Bone marrow (tissue), 2 donors: ENCODE data around the gene MTHFD2L.
A peak's percentile ranks its signal among the peaks of the same experiment; 100 is the strongest.
"Not testable (repeated sequence)": the region's sequence is repeated elsewhere in the genome, so short reads cannot be mapped to it uniquely, and the experiment has no call there.

ENCODE experiments used
- DNase-seq, 2 donors: peaks; one replicate each; lab custom pipeline; 2025; lab: John Stamatoyannopoulos, UW

MTHFD2L gene

DNA sequence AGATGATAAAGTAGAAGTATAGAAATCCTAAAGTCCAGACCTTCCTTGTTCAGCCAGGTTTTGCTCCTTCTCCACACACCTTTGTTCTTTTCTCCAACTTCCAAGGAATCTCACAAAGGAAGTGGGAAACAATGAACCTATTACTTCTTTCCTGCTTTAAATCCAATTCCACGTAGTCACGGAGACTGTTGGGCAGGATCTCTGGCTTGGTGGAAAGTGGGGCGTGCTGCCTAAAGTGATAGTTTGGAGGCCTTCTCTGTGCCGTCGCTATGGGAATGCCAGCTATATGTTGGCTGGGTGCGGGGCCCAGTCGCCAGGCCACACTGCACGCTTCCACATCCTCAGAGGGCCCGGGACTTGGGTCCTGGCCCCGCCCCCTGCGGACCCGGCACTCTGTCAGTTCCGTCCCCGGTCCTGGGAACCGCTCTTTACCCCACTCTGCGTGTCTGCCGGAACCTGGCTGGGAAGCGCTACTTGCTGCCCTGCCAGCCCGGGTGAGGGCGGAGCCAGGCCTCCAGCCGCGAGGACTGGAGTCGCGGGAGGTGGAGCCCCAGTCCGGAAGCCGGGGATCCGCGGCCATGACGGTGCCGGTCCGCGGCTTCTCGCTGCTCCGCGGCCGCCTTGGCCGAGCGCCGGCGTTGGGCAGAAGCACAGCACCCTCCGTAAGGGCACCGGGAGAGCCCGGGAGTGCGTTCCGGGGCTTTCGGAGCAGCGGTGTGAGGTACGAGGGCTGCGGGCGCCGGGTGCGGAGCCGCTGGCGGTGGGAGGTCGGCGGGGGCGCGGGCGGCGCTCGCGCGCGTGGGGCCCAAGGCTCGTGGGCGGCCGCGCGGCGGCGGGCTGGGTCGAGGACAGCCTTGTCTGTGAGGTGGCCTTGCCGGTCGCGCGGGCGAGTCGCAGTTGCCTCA is at the start of gene MTHFD2L:
TSS of gene MTHFD2L (plus strand) at position 558 of the 905 bp plus-strand sequence. CDS start at position 579, 21 bp downstream.
- peak; percentile 69 to 73 for DNase-seq

DNA sequence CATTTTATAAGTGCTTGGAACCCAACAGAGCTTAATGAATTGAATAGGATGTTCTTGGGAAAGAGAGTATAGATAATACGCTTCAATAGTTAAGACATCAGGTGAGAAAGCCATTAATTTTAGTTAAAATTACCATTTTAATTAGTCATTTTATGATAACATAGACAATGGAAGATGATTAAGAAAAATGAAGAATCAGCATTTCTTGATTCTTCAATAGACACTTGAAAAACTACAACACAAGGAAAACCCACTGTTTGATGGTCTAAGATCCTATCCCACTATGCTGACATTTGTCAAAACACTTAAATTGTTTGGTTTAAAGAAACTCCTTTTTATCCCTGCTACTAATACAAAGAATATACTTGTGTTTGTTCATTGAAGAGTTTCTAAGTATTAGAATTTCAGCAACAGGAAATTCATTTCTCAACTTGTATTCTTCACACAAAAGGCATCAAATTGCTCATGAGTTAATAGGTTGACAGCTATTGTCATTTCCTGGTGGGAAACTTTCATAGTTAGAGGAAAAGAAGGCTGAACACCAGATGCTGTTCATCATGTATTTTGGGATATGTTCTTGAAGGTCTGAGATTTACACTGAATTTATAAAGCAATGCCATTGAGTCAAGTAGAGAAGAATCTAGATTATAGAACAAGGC is 49.3 kb upstream of the MTHFD2L start:
- DNase-seq, result no peak

DNA sequence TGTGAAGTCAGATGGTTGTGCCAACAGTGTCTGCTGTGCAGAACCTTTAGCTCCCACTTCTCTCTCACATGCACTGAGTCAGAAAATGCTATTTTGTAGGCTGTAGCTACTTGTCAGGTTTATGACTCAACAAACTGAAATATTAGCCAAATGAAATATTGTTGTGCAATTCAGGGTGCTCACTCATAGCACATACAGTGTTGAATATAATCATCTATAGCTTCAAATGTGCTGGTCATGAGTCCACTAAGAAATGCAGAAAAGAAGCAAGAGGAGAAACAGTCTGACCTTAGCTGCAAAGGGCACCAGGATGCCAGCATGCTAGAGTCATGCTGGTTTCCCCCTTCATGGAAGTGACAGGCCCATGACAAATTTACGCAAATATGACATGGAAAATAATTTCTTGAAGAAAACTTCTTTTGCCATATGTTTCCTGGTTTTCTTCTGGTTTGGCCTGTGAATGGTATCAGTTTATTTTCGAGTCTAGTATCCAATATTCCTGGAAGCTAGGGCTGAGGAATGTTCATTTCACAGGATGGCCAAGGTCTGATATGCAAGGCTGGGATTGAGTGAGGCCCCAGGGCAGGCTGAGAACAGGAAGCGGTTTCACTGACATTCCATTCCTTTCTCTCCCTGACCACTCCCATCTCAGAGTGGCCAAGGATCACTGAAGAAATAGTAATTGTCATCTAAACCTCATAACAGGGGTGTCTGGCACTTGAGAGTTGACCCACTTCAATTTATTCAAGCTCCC is 48.6 kb upstream of the MTHFD2L start:
- peak in 1 of 2 donors; percentile 67 for DNase-seq

DNA sequence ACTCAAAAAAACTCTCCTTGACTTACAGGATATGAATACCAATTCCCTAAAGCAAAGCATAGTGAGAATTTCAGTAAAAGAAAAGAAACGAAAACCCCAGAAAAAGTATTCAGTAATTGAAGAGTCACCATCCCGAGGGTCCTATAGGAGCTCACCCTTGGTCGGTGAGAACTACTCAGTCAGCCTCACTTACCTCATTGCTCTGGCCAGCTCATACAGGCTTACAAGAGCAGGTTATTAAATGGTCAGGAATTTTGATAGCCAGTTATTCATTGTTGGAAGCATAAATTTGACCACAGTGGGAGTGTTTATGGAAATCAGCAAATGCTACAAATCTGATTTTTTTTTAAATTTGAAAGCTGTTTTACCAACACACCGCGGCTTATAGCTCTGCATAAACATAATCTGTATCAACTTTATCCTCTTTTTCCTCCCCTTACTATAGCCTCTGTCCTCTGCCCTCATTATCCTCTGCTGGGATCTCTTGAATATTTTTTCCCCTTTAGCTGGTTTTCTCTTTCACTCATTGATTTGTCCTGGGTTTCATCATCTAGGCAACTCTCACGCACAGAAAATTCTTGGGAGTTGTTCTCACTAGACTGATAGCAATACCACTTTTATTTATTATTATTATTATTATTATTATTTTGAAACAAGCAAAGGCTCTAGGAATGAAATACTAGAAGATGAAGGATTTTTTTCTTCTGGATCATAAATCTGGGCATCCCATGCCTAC is 47.9 kb upstream of the MTHFD2L start:
- no peak for DNase-seq

DNA sequence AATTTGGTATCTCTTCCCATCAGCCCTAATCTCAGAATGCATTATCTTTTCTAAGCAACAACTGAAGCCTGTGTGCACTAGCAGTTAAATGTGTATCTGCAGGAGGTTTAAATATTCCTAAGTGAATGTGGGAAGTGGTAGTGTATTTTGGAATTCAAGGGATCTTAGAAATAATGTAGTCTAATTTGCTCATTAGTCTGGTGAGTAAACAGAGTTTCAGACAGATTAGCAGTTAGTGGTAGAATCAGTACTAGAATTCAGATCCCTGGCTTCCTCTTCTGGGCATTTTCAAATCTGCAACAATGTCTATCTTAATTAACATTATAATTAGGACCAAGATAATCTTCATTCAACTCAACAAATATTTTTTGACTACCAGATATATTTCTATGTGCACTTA is 47.2 kb upstream of the MTHFD2L start:
- no peak for DNase-seq

DNA sequence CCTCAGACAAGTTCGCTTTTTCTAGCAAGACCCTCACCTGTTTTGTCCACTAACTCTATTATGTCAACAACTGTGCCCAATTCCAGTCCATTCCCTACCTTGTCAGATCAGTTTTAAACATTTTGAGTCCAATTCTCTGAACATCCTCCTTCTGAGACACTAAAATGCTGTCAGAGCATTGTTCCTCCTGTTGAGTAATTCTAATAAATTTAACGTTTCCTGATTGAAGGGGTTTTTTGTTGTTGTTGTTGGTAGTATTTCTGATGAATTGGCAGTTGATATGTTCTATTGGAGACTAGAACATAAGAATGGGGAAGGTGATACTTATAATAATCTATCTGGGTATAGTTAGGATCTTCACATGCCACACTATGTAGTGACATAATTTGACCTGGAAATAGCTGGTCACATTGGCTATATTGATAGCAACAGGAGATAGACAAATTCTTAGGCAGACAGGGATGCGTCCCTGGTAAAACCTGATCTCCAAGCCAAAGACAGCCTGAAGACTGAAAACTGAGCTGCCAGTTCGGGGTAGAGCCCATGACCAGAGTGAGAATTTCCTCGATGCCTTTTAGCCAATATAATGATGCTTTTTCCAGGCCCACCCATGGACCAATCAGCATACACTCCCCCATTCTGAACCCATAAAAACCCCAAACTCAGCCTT is 46.5 kb upstream of the MTHFD2L start:
- DNase-seq, result no peak

DNA sequence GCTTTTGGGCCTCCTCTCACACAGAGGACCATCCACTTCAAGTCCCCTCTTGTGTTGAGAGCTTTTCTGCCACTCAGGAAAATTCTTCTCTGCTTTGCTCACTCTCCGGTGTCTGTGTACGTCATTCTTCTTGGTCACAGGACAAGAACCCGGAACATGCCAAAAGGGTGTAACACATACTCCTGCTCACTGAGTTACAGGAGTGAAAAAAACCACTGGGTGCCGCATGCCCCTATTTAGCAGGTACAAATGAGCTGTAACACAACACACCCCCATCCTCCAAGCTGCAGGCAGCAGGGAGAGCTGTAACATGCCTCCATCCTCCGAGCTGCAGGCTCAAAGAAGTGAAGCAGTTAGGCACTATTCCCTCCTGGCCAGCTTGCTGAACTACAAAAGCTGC is 45.9 kb upstream of the MTHFD2L start:
- no peak for DNase-seq

DNA sequence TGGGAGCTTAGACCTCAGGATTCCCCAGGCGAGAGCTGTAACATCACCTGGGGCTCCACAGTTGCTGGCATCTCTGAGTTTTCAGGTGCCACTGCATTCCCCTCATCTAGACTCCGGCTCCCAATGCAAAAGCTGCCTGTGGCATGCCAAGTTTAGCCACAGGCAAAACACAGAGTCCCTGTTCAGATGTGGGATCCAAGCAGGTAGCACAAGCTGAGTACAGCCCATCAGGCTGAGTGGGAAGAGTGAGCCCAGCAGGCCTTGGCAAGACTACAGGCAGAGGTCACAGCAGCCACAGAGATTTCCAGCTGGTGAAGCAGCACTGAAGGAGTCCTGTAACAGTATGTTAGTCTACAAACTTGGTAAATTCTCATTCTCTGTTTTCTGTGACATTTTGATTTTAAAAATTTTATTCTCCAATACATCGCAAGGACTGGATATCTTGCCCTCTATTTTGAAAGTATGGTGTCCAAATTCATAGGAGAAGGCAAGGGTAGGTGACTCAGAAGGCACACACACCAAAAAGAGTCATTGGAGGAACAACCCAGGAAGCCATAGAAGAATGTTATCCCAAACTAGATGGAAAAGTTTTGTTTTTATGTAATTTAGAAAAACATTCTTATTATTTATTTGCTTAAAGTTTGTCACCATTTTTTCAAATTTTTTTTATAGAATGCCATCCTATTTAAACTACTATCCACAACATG is 45.4 kb upstream of the MTHFD2L start:
- DNase-seq, result no peak

DNA sequence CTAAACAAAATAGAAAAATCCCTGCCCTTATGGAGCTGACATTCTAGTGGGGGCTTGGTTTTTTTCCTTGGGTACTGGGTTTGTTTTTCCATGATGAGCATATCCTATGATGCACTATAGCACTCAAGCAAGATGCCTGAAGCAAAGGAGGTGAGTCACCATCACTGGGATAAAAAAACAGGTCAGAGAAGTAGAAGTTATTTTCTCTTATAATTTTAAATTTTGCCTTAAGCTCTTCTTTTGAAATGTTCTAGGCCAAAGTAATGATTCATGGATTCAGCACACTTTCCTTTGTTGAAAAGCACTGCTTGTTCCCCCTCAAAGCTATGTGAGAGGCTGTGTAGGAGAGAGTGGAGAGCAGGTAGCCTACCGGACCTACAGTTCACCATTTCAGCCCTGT is 43.7 kb upstream of the MTHFD2L start:
- no peak for DNase-seq

DNA sequence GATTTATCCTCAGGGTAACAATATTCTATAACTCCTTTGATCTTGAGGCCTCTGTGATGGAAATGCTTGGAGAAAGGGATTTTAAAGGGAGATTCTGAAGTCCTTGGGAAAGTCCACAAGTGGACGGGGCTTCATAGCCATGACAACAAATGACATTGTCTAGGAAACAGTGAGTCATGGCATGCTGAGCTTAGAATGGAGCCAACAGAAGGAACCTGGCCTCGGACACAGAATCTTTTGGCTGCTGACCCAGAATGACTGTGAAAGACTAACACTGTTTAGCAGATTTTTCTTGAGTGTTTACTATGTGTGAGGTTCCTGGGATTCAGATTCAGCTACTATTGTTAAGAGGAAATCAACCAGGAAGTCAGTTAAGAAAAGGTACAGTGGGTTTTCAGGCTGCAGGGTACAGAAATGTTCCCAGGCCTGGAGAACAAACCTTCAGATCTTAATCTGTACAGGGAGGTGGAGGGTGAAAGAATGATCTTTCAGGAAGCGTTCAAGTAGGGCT is 40.8 kb upstream of the MTHFD2L start:
- no peak for DNase-seq

DNA sequence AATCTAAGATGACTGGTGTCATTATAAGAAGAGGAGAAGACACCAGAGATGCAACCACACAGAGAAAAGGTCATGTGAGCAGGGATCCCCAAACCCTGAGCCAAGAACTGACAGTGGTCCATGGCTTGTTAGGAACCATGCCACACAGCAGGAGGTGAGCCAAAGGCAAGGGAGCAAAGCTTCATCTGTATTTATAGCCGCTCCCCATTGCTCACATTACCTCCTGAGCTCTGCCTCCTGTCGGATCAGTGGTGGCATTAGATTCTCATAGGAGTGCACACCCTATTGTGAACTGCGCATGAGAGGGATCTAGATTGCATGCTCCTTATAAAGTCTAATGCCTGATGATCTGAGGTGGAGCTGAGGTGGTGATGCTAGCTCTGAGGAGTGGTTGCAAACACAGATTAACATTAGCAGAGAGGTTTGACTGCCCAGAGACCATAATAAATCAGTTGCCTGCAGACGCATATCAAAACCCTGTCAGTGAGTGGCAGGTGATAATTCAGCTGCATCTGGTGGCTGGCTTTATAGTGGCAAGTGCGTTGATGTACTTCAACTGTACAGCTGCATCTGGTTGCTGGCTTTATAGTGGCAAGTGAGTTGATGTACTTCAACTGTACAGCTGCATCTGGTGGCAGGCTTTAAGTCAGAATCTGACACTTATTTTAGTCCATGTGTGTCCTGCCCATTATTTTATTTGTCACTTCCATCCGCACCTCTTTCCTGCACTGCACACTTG is 39.1 kb upstream of the MTHFD2L start:
- no peak for DNase-seq

DNA sequence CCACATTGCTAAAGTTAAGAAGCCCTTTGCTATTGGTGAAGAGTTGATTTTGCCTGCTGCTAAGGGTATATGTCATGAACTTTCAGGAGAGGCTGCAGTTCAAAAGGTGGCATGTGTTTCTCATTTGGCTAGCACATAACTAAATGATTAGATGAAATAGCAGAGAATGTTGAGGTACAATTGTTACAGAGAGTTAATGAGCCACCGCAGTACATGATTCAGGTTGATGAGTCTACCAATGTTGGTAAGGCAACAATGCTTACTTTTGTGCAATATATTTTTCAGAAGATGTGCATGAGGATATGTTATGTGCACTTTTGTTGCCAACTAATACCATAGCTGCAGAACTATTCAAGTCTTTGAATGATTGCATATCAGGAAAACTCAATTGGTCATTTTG is 37.8 kb upstream of the MTHFD2L start:
- DNase-seq, result no peak

DNA sequence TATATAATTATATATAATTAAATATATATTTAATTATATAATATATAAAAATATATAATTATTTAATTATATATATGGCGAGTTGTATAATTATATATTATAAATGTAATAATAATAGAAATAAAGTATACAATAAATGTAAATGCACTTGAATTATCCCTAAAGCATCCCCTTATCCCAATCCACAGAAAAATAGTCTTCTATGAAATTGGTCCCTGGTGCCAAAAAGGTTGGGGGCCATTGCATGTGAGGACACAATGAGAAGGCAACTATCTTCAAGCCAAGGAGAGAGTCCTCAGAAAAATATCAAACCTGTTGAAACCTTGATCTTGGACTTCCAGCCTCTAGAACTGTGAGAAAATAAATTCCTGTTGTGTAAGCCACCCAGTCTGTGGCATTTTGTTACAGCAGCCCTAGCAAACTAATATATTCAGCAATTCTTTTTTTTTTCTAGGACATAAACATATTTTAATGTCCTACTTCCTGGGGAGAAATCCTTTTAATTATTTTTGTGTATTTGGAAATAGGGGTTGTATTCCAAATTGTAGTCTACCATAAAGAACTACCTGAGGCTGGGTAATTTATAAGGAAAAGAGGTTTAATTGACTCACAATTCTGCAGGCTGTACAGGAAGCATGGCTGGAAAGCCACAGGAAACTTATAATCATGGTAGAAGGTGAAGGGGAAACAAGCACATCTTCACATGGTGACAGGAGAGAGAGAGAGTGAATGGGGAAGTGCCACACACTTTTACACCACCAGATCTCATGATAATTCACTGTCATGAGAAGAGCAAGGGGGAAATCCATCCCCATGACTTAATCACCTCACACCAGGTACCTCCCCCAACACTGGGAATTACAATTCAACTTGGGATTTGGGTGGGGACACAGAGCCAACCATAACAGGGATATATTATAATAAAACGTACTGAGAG is 36.0 kb upstream of the MTHFD2L start:
- no peak for DNase-seq

DNA sequence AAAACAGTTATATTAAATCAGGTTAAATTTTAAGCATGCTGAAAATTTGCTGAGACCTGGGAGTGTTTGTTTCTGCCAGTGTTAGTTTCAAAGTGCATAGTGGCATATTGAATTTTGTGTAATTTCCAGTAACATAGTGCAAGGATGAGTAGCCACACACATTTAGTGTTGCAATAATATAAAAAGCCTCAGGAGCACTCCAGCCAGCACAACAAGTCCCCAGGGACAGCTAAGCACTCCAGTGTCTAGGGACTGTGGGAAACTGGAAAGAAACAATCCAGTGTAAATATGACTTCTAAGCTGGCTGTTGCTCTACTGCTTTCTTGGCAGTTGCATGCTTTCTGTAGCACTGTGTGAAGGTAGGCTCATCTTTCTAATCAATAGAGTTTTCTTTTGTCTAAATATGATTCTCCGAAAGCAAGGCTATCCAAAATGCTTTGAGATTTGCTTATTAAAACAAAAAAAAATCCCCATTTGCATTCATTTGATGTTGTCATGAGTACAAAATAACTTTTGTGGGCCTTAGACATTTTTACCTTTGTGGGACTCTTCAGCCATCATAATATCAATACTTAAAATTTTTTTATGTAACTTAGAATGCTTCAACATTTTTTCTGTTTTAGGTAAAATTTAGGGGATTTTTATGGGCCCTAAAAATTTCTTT is 34.7 kb upstream of the MTHFD2L start:
- no peak for DNase-seq

DNA sequence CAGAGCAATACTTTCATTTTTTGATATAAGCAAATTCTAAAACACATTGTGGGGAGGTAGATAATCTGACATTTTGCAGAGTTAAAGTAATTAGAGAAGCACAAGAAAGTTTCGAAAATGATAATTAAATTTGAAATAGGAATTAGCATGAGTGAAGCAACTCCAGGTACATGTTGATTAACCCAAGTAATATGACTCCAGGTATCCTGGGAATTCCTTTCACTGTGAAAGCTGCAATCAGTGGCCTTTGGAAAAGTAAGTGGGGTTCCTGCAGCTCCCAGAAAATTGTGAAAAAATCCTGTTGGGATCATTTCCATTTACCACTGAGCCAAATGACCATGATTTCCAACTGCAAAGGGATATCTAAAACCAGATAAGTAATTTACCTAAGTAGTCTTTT is 32.9 kb upstream of the MTHFD2L start:
- no peak for DNase-seq

DNA sequence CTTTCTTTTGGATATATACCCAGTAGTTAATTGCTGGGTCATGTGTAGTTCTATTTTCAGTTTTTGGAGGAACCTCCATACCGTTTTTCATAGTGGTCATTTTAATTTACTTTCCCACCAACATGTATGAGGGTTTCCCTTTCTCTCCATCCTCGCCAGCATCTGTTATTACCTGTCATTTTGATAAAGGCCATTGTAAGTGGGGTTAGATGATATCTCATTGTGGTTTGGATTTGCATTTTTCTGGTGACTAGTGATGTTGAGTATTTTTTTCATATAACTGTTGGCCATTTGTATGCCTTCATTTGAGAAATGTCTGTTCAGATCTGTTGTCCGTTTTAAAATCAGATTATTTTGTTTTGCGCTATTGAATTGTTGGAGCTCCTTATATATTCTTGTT is 30.2 kb upstream of the MTHFD2L start:
- DNase-seq, result no peak

DNA sequence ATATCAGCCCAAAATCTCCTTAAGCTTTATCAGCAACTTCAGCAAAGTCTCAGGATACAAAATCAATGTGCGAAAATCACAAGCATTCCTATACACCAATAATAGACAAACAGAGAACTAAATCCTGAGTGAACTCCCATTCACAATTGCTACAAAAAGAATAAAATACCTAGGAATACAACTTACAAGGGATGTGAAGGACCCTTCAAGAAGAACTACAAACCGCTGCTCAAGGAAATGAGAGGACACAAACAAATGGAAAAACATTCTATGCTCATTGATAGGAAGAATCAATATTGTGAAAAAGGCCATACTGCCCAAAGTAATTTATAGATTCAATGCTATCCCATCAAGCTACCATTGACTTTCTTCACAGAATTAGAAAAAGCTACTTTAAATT is 27.1 kb upstream of the MTHFD2L start:
- not testable (repeated sequence) for DNase-seq

DNA sequence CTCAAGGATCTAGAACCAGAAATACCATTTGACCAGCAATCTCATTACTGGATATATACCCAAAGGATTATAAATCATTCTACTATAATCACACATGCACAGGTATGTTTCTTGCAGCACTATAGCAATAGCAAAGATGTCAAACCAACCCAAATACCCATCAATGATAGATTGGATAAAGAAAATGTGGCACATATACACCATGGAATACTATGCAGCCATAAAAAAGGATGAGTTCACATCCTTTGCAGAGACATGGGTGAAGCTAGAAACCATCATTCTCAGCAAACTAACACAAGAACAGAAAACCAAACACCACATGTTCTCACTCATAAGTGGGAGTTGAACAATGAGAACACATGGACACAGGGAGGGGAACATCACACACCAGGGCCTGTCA is 25.7 kb upstream of the MTHFD2L start:
- DNase-seq, result not testable (repeated sequence)
